HG02798 (cell line): Measurements from ENCODE around the gene EXOC4.

Experiments
- ATAC-seq: cut with Tn5 transposase; IDR thresholded peaks from one replicate; pipeline ENCODE4 v1.9.1; 2021; ENCODE audit warnings: mild to moderate bottlenecking; ENCODE audit not compliant: unreplicated experiment, poor library complexity

EXOC4 gene

DNA sequence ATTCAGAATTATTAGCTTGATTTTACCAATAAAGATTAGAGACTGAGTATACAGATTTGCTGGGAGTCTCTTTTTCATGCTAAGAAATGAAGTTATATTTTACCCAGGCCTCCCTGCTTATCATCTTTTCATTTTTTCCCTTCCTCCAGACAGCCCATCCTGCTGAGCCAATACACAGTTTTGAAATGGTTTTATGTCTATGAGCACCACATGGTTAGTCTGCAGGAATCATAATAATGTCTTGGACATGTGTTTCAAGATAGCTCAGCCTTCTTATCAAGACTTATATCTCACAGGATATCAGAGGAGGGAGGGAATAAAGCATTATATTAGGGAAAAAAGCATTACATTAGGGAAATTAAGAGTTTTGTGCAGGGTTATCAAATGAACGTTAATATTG lies 157.1 kb downstream of the EXOC4 start:
- no peak for ATAC-seq

DNA sequence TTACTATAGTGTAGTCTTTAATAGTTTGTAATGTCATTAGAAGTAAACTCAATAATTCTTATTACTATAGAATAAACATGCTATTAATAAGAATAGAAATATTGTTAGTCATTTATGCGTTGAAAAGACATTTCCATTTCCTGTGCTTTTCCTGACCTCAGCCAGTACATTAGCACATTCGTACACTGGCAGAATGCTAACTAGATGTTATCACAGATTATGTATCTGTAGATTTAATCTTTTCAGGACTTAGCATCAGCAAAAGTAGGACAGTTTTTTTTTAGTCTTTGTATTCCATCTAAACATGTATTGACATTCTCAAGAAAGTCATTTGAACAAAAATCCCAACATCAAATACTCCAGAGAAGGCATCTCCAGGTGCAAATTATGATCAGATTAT lies 158.5 kb downstream of the EXOC4 start:
- no peak for ATAC-seq

DNA sequence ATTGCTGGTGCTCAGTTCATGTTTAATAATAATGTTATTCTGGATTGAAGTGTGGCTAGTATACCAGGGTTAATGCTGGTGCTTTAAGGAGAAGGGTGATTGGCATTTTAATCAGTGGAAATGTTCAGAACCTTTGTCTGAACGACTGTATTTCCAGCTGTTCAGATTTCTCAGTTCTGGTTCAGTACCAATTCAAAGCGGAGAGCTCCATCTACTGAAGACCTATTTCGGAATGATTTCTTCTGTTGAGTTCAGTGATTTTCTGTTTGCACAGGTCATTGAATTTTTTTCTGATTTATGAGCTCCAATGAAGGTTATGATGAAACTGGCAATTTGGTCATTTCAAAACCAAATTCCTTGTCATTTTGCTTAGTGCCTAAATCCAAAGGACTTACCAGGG lies 160.1 kb downstream of the EXOC4 start:
- no peak for ATAC-seq

DNA sequence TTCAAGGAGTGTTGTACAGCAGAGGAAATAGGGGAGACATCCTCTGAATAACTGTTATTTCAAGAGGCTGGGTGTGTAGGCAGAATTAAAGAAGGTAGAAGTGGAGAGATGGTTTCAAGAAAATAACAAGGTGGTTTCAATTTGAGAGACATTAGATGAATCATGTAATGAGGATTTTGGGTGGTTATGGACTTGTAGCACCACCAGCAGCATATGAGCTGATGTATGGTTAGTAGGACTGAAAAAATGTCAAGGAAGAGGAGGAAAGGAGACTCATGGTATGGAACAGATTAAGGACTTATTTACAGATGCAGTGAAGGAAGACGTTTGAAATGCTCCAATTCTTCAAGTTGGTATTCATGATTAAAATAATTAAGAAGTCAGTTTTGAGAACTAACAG lies 166.2 kb downstream of the EXOC4 start:
- ATAC-seq = no peak

DNA sequence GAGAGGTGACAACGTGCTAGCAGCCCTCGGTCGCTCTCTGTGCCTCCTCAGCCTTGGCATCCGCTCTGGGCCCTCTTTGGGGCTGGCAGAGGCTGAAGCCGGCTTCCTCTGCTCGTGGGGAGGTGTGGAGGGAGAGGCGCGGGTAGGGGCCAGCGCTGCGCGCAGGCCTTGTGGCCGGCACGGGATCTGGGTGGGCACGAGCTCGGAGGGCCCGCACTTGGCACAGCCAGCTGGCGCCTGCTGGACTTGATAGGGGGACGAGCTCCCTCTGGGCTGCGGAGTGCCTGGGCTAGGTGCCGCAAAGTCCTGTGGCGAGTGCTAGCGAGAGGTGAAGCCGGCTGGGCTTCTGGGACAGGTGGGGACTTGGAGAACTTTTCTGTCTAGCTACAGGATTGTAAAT lies 170.7 kb downstream of the EXOC4 start:
- ATAC-seq = no peak

DNA sequence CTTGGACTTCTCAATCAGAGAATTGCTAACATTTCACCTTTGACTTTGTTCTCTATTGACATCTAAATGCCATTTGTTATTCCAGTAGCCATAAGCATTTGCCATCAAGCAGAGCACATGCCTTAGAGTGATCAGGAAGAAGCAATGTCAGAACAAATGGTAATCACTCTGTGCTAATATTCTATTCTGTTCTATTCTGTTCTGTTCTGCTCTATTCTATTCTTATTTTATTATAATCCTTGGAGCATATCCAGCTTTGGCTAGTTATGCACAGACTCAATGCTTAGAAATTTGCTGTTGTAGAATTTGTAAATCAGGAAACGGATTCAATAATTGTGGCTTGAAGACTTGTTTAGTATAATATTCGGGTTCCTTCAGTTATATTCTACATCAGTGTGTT lies 175.4 kb downstream of the EXOC4 start:
- ATAC-seq = no peak

DNA sequence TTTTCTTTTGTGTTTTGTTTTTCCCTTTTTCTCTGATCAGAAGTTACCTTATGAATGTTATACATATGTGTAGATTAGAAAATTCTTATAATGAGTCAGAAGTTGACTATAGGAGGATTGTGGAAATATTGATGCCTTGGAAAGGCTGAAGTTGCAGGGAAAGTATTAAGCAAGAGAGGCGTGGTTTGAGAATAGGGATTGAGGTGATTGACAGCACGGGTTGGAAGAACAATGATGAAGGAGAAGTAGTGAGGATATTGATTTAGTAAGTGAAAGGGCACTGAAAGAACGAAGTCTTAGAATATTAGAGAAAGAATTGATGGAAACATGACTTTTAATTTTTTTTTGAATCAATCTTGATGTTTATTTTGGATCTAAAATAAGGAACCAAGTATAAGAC lies 176.0 kb downstream of the EXOC4 start:
- ATAC-seq = no peak

DNA sequence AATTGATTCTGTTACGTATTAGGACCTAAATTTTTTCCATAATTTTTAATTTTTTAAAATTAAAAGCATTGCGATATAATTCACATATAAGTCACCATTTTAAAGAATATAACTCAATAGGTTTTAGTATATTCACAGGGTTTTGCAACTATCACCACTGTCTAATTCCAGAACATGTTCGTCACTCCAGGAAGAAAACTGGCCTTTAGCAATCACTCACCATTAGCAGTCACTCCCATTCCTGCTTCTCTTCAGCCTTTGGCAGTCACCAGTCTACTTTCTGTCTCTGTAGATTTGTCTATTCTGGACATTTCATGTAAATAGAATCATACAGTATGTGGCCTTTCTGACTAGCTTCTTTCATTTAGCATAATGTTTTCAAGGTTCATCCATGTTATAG lies 176.5 kb downstream of the EXOC4 start:
- no peak for ATAC-seq

DNA sequence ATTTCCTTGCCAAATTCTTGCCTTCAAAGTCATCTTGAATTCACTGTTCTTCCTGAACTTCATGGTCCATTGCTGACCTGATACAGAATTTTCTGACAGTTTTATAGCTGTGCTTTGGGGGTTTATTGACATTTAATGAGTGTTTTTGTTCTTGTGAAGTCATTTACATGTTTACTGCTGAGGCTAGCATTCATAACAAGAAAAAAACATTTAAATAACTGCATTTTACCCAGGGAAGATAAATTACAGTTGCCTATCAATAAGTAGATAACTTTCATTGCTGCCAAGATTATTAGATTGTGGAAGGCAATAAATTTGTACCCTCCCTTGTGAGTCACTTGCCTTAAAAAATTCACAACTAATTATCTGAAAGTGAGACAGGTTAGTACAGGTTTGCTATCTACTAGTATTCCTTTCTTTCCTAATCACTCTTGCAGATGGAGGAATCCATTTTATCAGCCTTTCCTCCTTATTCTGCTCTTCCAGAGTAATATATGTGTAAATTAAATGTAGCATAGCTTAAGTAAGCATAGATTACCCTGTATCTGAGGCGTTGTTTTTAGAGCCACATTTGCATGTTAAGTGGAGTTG lies 178.4 kb downstream of the EXOC4 start:
- ATAC-seq = no peak

DNA sequence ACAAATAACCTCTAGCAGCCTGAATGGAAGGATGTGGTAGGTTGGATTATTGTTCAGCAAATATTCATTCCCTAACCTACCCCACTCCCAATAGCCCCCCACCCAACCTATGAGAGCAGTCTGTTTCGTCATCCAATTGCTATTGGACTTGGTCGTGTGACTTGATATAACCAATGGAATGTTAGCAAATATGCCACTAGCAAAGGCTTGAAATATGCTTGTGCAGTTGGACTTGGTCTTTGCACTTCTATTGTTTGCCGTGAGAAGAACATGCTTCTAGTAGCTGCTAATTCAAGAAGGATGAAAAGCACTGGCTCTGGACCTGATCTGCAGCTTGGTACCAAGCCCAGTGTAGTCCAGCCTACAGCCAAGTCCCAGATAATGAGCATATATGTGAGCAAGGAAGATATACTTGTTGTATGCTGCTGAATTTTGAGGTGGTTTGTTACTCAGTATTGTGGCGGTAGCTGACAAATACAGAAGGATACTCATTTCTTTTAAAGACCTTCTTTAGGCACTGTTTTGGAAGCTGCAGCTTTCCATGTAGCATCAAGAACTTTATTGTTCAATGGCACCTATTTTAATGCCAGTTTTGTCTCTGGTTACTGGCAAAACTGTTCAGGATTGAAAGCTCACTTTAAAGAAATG lies 180.4 kb downstream of the EXOC4 start:
- no peak for ATAC-seq

DNA sequence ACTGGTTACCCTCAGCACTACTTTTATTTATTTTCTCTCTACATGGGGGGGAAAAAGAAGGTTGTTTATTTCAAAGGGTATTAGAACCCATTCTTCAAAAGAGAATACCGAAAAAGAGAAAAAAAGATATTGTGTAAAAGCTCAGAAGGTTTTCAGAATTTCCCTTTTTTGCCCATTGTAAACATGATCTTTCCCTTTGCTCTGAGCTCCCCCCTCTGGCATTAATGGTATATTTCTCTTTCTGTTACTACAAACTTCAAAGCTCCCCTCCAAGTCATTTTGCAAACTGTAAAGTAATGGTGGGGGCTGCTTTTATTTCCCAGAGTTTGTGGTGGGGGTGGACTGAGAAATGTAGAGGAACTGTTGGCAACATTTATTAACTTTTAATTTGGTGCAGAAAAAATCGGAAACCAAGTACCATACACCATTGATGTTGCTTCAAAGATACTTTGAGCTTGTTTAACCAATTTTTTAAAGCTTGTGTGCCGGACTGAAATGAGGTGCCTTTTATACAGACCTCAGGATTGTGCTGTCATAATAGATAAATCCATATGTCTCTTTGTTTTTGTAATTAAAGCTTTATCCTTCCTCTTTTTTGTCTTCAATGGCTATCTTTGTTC lies 181.5 kb downstream of the EXOC4 start:
- no peak for ATAC-seq

DNA sequence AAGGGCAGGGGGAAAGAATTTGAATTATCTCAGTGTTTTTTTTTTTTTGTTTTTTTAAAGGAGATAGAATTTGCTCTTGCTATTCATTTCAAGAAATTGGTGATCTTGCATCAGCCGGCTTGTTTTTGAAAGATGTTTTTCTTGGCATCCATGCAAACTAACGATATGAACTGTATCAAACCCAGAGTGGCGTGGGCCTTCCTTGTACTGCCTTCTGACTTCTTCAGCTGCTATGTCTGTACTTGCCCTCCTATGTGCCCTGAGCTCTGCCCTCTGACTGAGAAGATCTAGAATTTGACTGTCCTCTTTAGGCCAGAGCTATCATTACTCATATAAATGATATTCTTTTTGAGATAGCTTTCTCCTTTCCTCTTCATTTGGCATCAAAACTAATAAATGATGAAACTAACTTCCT lies 183.1 kb downstream of the EXOC4 start:
- ATAC-seq = no peak

DNA sequence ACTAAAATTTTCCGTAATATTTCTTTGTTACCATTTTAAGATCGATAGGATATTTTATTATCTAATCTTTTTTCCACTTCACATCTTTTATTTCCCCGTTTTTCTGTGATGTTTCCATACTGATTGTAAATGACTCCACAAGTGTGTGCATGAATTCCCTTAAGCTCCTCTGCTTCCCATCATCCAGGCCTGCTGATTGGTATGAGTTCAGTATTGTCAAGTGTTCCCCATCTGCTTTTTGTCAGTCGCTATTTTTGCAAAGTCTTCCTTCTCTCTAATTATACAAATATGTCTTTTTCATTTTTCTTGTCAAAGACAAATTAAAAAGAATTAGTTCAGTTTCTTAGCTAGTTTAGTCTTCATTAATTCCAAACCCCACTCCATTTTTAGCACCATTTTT lies 184.7 kb downstream of the EXOC4 start:
- ATAC-seq = no peak

DNA sequence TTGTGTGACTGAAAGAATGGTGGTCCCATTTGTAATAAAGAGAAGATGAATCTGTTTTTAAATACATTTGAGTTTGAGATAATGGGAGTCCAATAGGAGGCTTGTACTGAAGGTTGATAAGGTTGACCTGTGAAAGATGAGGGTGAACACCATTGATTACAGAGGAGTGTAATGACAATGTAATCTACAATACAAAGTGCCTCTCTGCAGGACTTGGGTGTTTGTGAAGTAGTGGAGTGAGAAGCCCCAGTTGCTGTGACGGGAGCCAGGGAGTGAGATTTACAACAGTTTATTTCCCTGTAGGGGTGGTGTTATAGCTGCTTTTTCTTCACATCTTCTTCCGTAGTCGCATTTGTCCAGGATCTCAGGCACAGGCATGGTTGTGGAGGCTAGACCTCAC lies 189.9 kb downstream of the EXOC4 start:
- ATAC-seq = no peak

DNA sequence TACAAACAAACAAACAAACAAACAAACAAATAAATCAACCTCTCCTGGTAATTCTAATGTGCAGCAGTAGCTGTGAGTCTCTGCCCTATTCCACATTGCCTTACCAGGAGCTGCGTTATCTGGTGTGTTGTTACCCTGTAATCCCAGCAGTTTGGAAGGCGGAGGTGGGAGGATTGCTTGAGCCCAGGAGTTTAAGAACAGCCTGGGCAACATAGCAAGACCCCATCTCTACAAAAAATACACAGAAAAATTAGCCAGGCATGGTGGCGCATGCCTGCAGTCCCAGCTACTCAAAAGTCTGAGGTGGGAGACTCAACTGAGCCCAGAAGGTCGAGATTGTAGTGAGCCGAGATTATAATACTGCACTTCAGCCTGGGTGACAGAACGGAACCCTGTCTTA lies 192.7 kb downstream of the EXOC4 start:
- ATAC-seq = no peak

DNA sequence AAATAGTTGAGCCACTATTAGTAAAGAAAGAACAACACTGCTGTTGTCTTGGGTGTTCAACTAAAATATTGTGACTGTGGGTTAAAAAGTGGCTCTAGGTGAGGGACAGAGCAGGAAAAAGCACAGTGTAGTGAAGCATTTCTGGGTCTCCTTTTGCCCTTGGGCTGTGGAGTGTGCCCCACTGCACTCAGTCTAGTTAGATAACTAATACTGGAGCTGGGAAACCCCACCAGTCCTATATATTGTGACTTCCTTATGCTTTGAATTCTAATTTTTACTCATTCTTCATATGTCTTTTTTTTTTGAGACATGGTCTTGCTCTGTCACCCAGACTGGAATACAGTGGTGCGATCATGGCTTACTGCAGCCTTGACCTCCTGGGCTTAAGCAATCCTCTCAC lies 195.1 kb downstream of the EXOC4 start:
- no peak for ATAC-seq

DNA sequence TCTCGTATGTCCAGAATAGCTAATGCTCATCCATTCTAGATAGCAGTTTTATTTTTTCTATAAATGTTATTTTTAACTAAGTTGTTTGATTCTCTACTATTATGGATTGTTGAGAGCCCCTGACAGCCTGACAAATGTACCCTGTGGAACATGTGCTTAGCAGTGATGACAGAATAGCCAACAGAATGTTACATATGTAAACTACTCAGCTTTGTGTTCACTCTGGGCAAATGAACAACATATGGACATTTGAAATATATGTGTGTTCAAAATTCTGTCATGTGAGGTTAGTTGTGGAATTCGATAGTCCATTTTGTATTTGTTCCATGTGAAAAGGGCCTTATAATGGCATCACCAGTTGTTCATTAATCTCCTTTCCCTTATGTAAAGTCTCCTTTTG lies 199.7 kb downstream of the EXOC4 start:
- ATAC-seq = no peak

DNA sequence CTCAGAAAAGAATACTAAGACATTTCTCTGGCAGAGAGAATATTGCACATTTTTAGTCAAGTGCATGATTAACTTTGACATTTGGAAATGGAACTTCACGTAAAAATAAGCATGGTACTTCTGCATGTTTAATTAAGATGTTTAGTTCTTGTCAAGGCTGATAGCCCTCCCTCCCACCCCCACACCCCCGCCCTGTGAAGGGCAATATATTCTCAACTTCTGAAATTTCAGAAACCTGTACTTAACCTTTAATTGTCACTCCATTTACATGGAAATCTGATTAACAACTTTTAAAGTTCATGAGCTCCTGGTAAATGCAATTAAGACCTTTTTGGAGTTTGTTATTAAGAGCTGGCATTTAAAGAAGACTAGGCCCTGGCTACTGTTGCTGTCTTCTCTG lies 205.8 kb downstream of the EXOC4 start:
- no peak for ATAC-seq

DNA sequence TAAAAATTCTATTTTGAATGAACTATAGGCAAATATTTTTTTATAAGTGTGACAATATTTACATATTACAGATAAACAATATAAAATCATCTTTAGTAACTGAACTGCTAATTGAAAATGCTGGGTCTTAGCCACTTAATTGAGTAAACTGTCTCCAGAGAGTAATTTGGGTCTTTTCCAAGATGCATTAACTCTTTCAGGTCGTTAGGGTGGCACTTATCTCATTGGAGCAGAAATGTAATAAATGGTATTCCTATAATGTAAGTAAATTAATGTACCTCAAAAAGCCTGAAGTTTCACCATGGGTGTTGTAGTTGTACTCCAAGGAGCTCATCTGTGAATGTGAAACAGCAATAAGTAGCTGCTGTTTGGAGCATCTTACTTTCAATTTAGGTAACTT lies 208.5 kb downstream of the EXOC4 start:
- no peak for ATAC-seq

DNA sequence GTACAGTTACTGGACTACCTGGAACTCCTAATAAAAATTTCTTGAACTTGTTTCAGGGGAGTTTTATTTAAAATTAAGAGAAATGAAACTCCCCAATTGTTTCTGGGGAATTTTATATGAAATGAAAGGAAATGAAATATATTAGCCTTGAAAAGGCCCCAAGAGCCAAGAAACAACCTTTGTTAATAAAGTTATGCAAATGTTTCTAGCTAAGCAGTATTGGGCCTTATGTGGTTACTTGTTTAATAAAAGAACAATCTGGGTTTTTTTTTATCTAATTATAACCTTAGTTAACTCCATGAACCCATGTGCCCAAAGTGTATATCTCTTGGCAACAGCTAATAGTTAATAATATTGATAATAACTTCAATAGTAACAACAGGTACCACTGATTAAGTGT lies 222.8 kb downstream of the EXOC4 start:
- no peak for ATAC-seq

DNA sequence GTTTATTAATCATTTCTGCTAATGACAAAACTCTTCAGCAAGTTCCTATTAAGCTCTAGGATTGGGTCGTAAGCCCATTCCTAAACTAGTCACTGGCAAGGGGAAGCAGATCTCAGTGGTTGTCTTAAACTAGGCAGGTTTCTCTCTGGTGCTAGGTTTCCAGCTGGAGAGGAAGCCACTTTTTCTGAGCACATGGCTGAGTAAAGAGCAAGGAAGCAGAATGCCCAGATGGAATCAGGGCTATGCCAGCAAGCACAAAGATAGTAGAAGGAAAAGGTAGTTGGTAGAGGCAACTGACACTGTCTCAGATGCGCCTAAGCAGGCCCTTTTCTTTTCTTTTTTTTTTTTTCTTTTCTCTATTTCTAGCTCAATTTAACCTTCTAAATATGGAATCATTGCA lies 224.9 kb downstream of the EXOC4 start:
- no peak for ATAC-seq

DNA sequence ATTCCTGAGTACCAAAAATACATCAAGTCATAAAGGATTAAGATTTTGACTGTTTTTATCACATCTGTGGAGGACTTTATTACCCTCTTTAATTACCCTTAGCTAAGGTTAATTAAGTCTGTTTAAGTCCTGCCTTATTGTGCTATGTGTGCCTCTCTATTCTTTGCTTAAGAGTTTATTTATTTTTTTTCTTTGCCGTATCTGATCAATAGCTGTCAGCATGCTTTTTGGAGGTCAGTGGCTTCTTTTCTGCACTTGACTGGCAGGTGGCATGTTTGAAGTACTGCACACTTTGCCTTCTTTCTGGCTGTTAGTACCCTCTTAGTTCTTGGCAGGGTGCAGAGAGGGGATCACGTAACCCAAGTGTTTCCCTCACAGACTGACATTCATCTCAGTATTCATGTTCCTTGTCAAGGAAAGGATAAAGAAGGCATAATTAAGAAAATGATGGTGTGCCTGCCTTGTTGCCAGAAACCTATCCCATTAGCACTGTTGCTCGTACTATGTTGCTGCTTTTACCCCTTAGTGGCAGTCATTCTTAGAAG lies 225.8 kb downstream of the EXOC4 start:
- ATAC-seq = no peak
